GM23248 (cell line): ENCODE measurements around the gene LINGO1. TPM values are rescaled to one million over a fixed set of nuclear protein-coding genes. Genes with fewer than 3 reads are reported as not detected.
A peak's percentile ranks its signal among the peaks of the same experiment; 100 is the strongest.

Experiments
- DNase-seq: peaks from one replicate; pipeline ENCODE4 v3.0.0-alpha.2; 2015
- H2AFZ ChIP-seq: fragments of 200-600 bp; sonication (generic); 2 replicates; pipeline ENCODE4 v1.6.1; 2016; ENCODE audit warnings: antibody characterized with exemption
- H3F3A ChIP-seq: fragments of 200-600 bp; sonication (generic); 2 replicates; pipeline ENCODE4 v1.6.1; 2016; ENCODE audit warnings: mild to moderate bottlenecking, antibody characterized with exemption, mixed run types; ENCODE audit not compliant: insufficient read depth
- H3K27ac ChIP-seq: fragments of 200-600 bp; sonication (generic); 2 replicates; pipeline ENCODE4 v1.5.1; 2016; ENCODE audit warnings: mild to moderate bottlenecking
- H3K27me3 ChIP-seq: fragments of 200-600 bp; sonication (generic); replicated peaks from 2 replicates; pipeline ENCODE4 v1.6.1; 2016; ENCODE audit warnings: mild to moderate bottlenecking; ENCODE audit not compliant: insufficient read depth
- H3K36me3 ChIP-seq: fragments of 200-600 bp; sonication (generic); 2 replicates; pipeline ENCODE4 v1.6.1; 2016; ENCODE audit warnings: low read depth, mild to moderate bottlenecking
- H3K4me1 ChIP-seq: fragments of 200-600 bp; sonication (generic); 2 replicates; pipeline ENCODE4 v1.6.1; 2016; ENCODE audit warnings: mild to moderate bottlenecking; ENCODE audit not compliant: insufficient read depth
- H3K4me2 ChIP-seq: fragments of 200-600 bp; sonication (generic); one replicate; pipeline ENCODE4 v1.6.1; 2016; ENCODE audit warnings: mild to moderate bottlenecking; ENCODE audit not compliant: unreplicated experiment
- H3K4me3 ChIP-seq: fragments of 200-600 bp; sonication (generic); 2 replicates; pipeline ENCODE4 v1.5.1; 2016; ENCODE audit warnings: mild to moderate bottlenecking
- H3K79me2 ChIP-seq: fragments of 200-600 bp; sonication (generic); 2 replicates; pipeline ENCODE4 v1.6.1; 2016; ENCODE audit warnings: mild to moderate bottlenecking; ENCODE audit not compliant: insufficient read depth
- H3K9ac ChIP-seq: fragments of 200-600 bp; sonication (generic); 2 replicates; pipeline ENCODE4 v1.6.1; 2016; ENCODE audit warnings: mild to moderate bottlenecking
- H3K9me2 ChIP-seq: fragments of 200-600 bp; sonication (generic); 2 replicates; pipeline ENCODE4 v1.6.1; 2016; ENCODE audit warnings: mixed run types, mild to moderate bottlenecking, moderate library complexity; ENCODE audit not compliant: insufficient read depth
- H3K9me3 ChIP-seq: fragments of 200-600 bp; sonication (generic); one replicate; pipeline ENCODE4 v1.6.1; 2017; ENCODE audit warnings: low read depth
- H4K20me1 ChIP-seq: fragments of 200-600 bp; sonication (generic); 2 replicates; pipeline ENCODE4 v1.6.0; 2016; ENCODE audit not compliant: insufficient read depth
- EZH2 ChIP-seq: fragments of 200-600 bp; sonication (generic); IDR thresholded peaks from 2 replicates; pipeline ENCODE4 v1.6.1; 2018; ENCODE audit warnings: antibody characterized with exemption, mild to moderate bottlenecking; ENCODE audit not compliant: insufficient read depth, poor library complexity, severe bottlenecking
- EZH2phosphoT487 ChIP-seq: fragments of 200-600 bp; sonication (generic); IDR thresholded peaks from 2 replicates; pipeline ENCODE4 v1.6.1; 2018; ENCODE audit warnings: antibody characterized with exemption, moderate library complexity, mild to moderate bottlenecking, low read depth; ENCODE audit not compliant: insufficient read depth
- WGBS, 2 experiments: methylation state at CpG; one replicate each; pipeline ENCODE4 v1.1.6; 2015 to 2017; ENCODE audit warnings: low lambda C conversion rate in 2 of 2, low coverage in 1 of 2; ENCODE audit errors: missing lambda C conversion rate in 2 of 2; 5-methylcytosine and 5-hydroxymethylcytosine counted together
- in situ Hi-C: fragments of 300-500 bp; cut with MboI; formaldehyde crosslinking; loops from 2 replicates; pipeline ENCODE4 v1.15.0; 2020
- polyA plus RNA-seq: library from polyadenylated mRNA; unstranded; fragments of >200 nt; fragmentation: Nextera tagmentation; extraction: Ambion mirVana; gene quantifications from 2 replicates; pipeline ENCODE4 v1.2.1, GENCODE V29; 2016
- total RNA-seq: library from RNA; depleted of rRNA; stranded (reverse); fragments of >200 nt; shearing (Covaris generic); gene quantifications from 2 replicates; pipeline ENCODE4 v1.2.3, GENCODE V29; 2014

LINGO1 gene
- total and polyA plus RNA-seq, 2 experiments from 2014 or later, result not detected

DNA sequence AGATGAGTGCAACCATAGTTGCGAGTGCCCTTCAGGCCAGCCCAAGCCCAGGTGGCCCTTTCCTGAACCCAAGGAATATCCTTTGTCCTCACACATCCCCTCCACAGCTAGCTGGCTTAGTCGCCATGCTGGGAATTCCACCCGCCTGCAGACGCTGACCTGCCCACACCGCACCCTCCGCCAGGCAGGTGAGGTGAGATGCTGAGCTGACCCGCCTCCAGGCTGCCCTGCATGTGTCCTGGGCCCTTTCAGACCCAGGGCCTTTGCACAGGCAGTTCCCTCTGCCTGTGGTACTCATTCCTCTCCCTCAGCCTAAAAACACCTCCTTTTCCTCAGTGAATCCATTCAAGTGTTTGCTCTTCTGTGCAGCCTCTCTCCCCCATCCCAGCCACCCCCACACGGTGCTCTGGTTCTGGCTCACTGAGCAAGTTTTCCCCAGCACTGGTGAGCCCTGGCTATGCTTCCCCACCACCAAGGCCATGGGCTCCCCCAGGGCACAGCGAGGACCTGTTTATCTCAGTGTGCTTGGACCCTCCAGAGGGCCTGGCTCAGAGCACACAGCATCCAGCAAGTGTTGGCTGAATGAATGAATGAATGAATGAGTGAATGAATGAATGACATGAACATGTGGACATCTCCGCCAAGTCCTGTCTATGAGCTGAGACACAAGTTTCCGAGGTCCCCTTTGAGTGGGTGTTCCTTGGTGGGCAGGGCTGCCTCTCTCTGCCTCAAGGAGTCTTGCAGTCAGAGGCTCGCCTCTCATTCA is 33.0 kb upstream of the LINGO1 start:
- no peak for DNase-seq
- Histone ChIP-seq H3K79me2 (no peaks in the 10 kb centered on the region), H3K9me3 (no peaks in the 10 kb centered on the region), H3K4me3 (no peak overlapping the region), H3K9me2 (no peaks in the 10 kb centered on the region), H4K20me1 (no peaks in the 10 kb centered on the region), H2AFZ (no peak overlapping the region), H3K9ac (no peak overlapping the region), H3F3A (no peaks in the 10 kb centered on the region), H3K4me2 (no peak overlapping the region), H3K4me1 (no peaks in the 10 kb centered on the region), H3K36me3 (no peaks in the 10 kb centered on the region), H3K27ac (no peak overlapping the region), H3K27me3 (peaks cover 26% of the 10 kb centered on the region; the same call in 1 of the 2 replicates)
- WGBS, 2 experiments, result 63 to 67% methylated on average over 12 of the region's 12 CpGs
- TF ChIP-seq EZH2phosphoT487 (no peak), EZH2 (no peak)
- in situ Hi-C loops, result no loop called here

GRCh38 chr15:77664428-77664827 is 31.7 kb upstream of the LINGO1 start:
- H4K20me1 ChIP-seq, result no peaks in the 10 kb centered on the region
- no peak overlapping the region for H3K9ac ChIP-seq
- in situ Hi-C loops, result no loop called here
- no peaks in the 10 kb centered on the region for H3F3A ChIP-seq
- no peak overlapping the region for H3K4me3 ChIP-seq
- peaks cover 19% of the 10 kb centered on the region; the same call in 1 of the 2 replicates for H3K27me3 ChIP-seq
- TF ChIP-seq EZH2phosphoT487, result no peak
- no peak for TF ChIP-seq EZH2
- no peak overlapping the region for H3K4me2 ChIP-seq
- 68 to 70% methylated on average over 5 of the region's 5 CpGs for WGBS, 2 experiments
- no peaks in the 10 kb centered on the region for H3K4me1 ChIP-seq
- H3K9me2 ChIP-seq, result no peaks in the 10 kb centered on the region
- no peak overlapping the region for H3K27ac ChIP-seq
- no peaks in the 10 kb centered on the region for H3K36me3 ChIP-seq
- no peaks in the 10 kb centered on the region for H3K9me3 ChIP-seq
- no peaks in the 10 kb centered on the region for H3K79me2 ChIP-seq
- DNase-seq, result no peak
- H2AFZ ChIP-seq, result no peak overlapping the region

GRCh38 chr15:77663256-77663655 is 30.5 kb upstream of the LINGO1 start:
- H3K36me3 ChIP-seq, result no peaks in the 10 kb centered on the region
- no peaks in the 10 kb centered on the region for H3K9me3 ChIP-seq
- H3F3A ChIP-seq, result no peaks in the 10 kb centered on the region
- no peaks in the 10 kb centered on the region for H3K9me2 ChIP-seq
- TF ChIP-seq EZH2phosphoT487 (no peak), EZH2 (no peak)
- no peak overlapping the region for H3K4me3 ChIP-seq
- no peaks in the 10 kb centered on the region for H3K79me2 ChIP-seq
- in situ Hi-C loops, result no loop called here
- H2AFZ ChIP-seq, result no peak overlapping the region
- no peaks in the 10 kb centered on the region for H3K4me1 ChIP-seq
- H3K27me3 ChIP-seq, result peaks cover 25% of the 10 kb centered on the region
- 46 to 48% methylated on average over 5 of the region's 5 CpGs for WGBS, 2 experiments
- no peak overlapping the region for H3K4me2 ChIP-seq
- no peak overlapping the region for H3K9ac ChIP-seq
- DNase-seq, result no peak
- H4K20me1 ChIP-seq, result no peaks in the 10 kb centered on the region
- no peak overlapping the region for H3K27ac ChIP-seq

DNA sequence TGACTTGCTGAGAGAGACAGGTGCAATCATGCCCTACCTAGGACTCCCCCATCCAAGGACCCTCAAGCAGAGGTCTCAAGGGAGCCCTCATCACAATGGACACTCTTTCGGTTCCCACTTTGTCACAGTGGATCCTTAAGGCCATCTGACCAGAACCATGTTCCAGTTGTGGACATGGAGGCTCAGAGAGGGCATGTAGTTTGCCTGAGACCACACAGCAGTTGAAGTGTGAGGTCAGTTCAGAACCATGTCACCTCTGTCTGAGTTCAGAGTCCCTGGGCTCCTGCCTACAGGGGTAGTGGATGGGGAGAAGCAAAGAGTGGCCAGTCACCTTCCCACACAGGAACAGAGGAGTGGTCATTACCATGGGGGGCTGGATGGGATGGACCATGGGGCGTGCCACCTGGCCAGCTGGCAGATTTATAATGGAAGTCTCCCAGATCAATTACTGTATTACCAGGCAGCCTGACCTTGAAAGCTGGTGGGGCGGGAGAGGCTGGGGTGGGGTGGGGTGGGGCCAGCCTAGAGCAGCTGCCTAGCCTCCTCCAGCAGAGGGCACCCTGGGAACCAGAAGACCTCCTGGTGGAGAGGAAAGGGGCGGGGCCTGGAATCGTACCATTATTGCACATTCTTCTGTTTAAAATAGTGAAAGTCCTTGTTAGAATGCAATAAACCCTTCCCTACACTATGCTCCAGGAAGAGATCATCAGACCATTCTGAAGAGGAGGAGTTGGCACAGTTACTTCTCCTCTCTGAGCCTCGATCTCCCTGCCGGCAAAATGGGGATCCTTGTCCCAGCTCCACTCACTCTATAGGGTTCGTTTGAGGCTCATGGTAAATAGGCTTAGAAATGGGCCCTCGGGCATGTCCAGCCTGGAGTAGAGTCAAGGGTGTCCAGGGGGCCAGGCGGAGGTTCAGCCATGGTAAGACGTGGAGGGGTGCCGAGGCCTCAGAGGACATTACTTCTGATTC is 26.9 kb upstream of the LINGO1 start:
- in situ Hi-C loops, result no loop called here
- Histone ChIP-seq H3K4me3 (no peak overlapping the region), H3K36me3 (no peaks in the 10 kb centered on the region), H3K4me1 (no peaks in the 10 kb centered on the region), H3K9me3 (no peaks in the 10 kb centered on the region), H3K9ac (no peak overlapping the region), H3K9me2 (no peaks in the 10 kb centered on the region), H3K4me2 (no peak overlapping the region), H3F3A (no peaks in the 10 kb centered on the region), H4K20me1 (no peaks in the 10 kb centered on the region), H3K79me2 (no peaks in the 10 kb centered on the region), H2AFZ (no peak overlapping the region), H3K27me3 (peaks cover 46% of the 10 kb centered on the region), H3K27ac (no peak overlapping the region)
- DNase-seq, result peak; percentile 75
- 47 to 49% methylated on average over 12 of the region's 12 CpGs for WGBS, 2 experiments
- TF ChIP-seq EZH2phosphoT487, result no peak
- no peak for TF ChIP-seq EZH2
